OCI-LY1 (cell line): ENCODE measurements around the gene PRKCZ.

Experiments used
- EZH2 ChIP-seq: fragments of 200-600 bp; sonication (generic), shearing (Covaris generic); IDR thresholded peaks from 2 replicates; pipeline ENCODE4 v1.8.0; 2017; ENCODE audit warnings: borderline replicate concordance, mixed run types, mild to moderate bottlenecking, antibody characterized with exemption, low read length, moderate library complexity, mixed read lengths
- TF ChIP-seq, protein P1 (sequence below): fragments of 200-600 bp; sonication (generic), shearing (Covaris generic); IDR thresholded peaks from 2 replicates; pipeline ENCODE4 v1.5.1; 2017; ENCODE audit warnings: mild to moderate bottlenecking, antibody characterized with exemption, low read length, moderate library complexity, mixed read lengths

DNA sequence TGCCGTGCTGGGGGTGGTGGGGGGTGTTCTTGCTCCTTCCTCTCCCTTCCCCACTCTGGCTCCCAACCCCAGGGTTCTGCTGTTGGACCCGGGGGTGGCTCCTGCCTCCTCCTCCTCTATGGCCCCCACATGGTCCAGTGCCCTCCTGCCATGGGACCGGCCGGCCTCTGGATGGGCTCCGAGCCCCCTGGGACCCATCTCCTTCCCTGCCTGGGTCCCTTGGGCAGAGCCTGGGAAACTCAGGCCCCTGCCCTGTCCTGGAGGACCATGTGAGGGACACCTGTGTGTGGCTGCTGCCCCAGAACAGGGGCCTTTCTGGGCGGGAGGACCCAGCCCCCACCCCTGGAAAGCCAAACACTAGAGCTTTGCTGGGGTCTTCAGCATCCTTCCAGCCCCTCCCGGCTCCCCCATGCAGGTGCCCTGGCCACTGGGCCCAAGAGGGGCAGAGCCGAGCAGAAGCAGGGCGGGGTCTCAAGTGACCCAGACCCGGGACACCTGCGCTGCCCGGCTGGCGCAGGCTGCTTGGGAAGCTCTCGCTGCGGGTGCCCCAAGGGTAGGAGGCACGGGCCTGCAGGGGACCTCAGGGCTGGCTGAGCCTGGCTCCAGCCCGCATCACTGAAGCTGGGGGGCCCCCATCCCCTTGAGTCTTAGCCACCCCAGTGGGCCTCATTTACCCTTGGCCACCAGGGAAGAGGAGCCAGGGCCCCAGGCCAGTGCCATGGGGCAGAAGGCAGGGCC, 146.9 kb downstream of the PRKCZ start:
- TF ChIP-seq, protein P1, sequence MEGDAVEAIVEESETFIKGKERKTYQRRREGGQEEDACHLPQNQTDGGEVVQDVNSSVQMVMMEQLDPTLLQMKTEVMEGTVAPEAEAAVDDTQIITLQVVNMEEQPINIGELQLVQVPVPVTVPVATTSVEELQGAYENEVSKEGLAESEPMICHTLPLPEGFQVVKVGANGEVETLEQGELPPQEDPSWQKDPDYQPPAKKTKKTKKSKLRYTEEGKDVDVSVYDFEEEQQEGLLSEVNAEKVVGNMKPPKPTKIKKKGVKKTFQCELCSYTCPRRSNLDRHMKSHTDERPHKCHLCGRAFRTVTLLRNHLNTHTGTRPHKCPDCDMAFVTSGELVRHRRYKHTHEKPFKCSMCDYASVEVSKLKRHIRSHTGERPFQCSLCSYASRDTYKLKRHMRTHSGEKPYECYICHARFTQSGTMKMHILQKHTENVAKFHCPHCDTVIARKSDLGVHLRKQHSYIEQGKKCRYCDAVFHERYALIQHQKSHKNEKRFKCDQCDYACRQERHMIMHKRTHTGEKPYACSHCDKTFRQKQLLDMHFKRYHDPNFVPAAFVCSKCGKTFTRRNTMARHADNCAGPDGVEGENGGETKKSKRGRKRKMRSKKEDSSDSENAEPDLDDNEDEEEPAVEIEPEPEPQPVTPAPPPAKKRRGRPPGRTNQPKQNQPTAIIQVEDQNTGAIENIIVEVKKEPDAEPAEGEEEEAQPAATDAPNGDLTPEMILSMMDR: no peak
- TF ChIP-seq EZH2: no peak
